Islet precursor cell (in vitro differentiated cells): ENCODE data around the gene FKTN.
A peak's percentile ranks its signal among the peaks of the same experiment; 100 is the strongest.

Experiments
- DNase-seq: peaks from one replicate; pipeline ENCODE4 v3.0.0-alpha.2; 2018

The FKTN gene

DNA sequence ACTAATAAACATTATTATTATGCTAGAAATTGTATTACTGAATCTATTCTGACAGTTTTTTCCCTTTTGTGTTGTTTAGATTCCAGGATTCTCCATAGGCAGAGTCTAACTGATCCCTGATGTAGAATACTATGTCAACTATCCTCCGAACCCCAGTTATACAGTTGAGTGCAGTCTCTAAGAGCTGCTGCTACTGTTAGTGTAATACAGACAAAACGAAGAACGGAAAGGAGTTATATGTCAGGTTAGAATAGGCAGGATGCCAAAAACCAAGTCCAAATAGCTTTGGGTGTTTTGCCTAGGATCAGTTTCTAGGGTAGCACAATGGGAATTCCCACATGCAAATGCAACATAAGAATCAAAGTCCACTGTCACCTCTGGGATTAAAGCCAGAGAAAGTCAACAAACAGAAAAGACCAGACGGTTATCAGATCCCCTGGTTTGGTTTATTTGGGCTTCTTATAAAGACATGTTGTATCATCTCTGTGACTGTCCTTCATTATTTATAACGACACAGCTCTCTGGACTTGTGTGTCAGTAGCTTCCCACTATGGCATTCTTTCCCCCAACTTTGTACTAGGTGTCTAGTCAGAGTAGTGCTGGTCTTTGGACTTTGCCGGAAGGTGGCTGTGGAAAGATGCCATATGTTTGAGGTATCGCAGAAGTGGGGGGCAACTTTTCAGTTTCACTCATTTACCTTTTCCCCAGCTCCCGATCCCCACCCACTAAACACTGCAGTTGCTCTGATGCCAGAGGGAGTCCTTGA is 121.5 kb downstream of the FKTN start:
- no peak for DNase-seq

DNA sequence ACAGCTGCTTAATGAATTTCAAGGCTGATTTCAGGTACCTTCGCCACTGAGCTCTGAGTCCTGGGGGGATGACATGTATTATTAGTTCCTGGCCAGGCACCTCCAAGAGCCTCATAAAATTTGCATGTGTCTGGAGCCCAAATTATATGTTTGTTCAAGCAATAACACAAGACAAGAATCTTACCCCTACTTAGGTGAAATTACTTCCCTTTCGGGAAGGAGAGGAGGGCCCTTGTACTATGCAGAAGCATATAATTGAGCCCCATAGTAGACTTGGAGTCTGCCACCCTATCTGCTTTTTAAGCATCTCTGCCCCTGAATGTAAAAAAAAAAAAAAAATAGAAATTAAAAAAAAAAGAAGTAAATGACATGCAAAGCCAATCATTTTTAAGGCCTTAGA is 123.4 kb downstream of the FKTN start:
- DNase-seq: no peak

DNA sequence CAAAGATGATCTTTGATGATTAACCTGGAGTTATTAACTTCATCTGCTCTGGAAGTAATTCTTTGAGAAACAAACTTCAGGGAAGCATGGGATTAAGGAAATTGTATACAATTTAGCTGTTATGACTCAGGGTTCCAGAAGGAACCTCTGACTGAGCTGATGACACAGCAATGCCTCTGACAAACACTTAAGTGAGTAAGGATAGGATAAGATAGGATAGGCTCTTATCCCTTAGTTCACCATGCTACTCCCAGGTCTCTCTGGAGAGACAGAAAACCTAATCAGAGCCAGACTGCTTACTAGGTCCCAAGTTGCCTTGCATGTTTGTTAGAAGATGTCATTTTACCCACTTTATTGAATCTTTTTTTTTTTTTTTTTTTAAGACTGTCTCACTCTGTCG is 123.8 kb downstream of the FKTN start:
- DNase-seq: peak; percentile 59

DNA sequence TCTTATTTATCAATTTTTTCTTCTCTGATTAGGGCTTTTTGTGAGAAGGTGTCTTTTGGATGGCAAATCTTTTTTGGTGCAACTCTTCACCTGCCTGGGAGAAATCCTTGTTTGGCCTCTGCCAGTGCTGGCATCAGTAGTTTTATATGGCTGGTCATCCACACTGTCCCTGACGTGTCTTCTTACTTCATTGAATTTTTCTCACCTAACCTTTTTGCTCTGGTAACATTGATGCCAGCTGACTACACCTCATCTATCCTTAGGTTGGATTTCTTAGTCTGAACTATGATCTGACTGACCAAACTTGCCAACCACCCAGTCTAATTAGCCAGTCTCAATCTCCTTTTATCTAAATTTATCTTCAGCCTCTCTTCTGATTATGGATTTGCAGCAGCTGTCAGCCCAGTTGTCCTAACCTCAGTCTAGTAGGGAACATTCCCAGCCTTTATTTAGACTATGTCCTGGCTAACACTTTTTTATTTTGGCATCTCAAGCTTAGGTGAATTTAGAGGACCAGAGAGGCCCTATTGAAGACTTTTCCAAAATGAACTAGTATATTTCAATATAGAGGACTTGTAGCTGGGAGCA is 125.9 kb downstream of the FKTN start:
- DNase-seq: no peak

DNA sequence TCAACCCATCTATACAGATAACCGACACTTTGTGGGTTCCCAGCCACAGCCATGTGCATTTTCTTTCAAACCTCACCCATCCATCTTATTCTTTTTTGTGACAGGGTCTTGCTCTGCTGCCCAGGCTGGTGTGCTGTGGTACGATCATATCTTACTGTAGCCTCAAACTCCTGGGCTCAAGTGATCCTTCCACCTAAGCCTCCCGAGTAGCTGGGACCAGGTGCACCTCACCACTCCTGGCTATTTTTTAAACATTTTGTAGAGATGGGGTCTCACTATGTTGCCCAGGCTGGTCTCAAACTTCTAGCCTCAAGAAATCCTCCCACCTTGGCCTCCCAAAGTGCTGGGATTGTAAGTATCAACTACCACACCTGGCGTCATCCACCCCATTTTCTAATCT is 129.0 kb downstream of the FKTN start:
- DNase-seq: no peak
